ENCODE results near the gene SSBP3. TPM values are rescaled to one million over a fixed set of nuclear protein-coding genes. Genes with fewer than 3 reads are reported as not detected.

The SSBP3 gene
- total and polyA plus RNA-seq, 2 of the 13 experiments (the other 11 are each of a cell fraction or from before 2014, with no cell fraction given) = 8.5 to 17.6 TPM

DNA sequence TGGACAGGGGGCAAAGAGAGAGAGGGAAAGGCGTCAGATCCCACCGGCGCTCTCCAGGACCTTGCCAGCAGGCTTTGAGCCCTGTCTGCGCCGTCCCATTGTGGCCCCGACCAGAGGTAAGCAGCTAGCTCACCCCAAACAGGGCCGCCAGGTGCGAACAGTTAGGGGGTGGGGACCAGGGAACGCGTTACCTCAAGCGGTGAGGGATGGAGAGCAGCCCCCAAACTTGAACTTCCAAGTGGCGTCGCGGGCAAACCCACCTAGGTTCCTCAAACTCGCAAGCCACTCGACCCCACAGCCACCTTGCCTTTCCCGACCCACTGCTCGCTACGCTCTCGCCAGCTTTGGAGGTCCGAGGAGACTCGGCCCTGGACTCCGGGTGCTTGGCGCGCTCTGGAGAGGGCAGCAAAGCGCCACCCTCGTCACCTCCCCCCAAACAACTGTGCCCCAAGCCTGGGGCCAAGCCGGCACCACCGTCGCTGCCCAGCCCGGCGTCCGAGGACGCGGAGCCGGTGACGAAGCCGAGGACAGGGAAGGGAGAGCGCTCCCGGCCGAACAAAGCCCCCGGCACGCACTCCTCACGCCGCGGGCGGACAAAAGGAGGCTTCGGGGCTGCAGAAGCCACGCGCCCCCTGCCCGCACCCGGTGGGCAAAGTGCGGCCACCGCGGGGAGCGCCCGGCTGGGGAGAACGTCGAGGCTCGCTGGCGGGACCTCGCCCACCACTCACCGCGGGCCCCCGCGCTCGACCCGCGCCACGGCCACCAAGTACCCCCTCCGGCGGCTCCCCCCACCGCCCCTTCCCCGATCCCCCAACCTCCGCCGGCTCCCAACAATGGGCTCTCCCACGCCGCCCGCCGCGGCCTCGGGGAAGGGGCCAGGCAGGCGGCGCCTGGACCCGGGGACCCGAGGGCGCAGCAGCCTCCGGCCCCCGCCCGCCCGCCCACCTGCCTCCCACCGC, 976 bp downstream of the SSBP3 start (continued):
- TF ChIP-seq, protein P1, sequence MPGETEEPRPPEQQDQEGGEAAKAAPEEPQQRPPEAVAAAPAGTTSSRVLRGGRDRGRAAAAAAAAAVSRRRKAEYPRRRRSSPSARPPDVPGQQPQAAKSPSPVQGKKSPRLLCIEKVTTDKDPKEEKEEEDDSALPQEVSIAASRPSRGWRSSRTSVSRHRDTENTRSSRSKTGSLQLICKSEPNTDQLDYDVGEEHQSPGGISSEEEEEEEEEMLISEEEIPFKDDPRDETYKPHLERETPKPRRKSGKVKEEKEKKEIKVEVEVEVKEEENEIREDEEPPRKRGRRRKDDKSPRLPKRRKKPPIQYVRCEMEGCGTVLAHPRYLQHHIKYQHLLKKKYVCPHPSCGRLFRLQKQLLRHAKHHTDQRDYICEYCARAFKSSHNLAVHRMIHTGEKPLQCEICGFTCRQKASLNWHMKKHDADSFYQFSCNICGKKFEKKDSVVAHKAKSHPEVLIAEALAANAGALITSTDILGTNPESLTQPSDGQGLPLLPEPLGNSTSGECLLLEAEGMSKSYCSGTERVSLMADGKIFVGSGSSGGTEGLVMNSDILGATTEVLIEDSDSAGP (CRISPR knock-in tag; IDR thresholded peaks at IDR 0.05; ENCODE audit: borderline replicate concordance) = peak; percentile 26; the same call in 1 of the 2 replicates
- TF ChIP-seq DNMT1 (CRISPR knock-in tag; IDR thresholded peaks at IDR 0.05) = 0 out of 2 replicates have a peak, but pooled peaks have one; percentile 11
- TF ChIP-seq HNRNPLL (IDR thresholded peaks at IDR 0.05; ENCODE audit: low read depth, low read length, poor library complexity, severe bottlenecking) = peak; percentile 32
- 0 out of 2 replicates have a peak, but pooled peaks have one; percentile 50 for TF ChIP-seq ZNF232 (CRISPR knock-in tag; IDR thresholded peaks at IDR 0.05; ENCODE audit: borderline replicate concordance)
- TF ChIP-seq, protein P2, sequence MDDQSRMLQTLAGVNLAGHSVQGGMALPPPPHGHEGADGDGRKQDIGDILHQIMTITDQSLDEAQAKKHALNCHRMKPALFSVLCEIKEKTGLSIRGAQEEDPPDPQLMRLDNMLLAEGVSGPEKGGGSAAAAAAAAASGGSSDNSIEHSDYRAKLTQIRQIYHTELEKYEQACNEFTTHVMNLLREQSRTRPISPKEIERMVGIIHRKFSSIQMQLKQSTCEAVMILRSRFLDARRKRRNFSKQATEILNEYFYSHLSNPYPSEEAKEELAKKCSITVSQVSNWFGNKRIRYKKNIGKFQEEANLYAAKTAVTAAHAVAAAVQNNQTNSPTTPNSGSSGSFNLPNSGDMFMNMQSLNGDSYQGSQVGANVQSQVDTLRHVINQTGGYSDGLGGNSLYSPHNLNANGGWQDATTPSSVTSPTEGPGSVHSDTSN (CRISPR knock-in tag; IDR thresholded peaks at IDR 0.05; ENCODE audit: borderline replicate concordance) = peak; percentile 47; the same call in 1 of the 2 replicates
- TF ChIP-seq ZNF777 (CRISPR knock-in tag; IDR thresholded peaks at IDR 0.05) = peak; percentile 89
- TF ChIP-seq STAG1 (CRISPR knock-in tag; IDR thresholded peaks at IDR 0.05) = peak; percentile 42
- peak; percentile 36; the same call in 1 of the 2 replicates for TF ChIP-seq IRF2 (CRISPR knock-in tag; IDR thresholded peaks at IDR 0.05)
- peak; percentile 47 for TF ChIP-seq PHF8 (CRISPR knock-in tag; IDR thresholded peaks at IDR 0.05)
- no peak for TF ChIP-seq HDAC1 (CRISPR knock-in tag; IDR thresholded peaks at IDR 0.05)
- TF ChIP-seq, protein P3, sequence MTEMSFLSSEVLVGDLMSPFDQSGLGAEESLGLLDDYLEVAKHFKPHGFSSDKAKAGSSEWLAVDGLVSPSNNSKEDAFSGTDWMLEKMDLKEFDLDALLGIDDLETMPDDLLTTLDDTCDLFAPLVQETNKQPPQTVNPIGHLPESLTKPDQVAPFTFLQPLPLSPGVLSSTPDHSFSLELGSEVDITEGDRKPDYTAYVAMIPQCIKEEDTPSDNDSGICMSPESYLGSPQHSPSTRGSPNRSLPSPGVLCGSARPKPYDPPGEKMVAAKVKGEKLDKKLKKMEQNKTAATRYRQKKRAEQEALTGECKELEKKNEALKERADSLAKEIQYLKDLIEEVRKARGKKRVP (CRISPR knock-in tag; IDR thresholded peaks at IDR 0.05) = no peak
- TF ChIP-seq ZNF598 (CRISPR knock-in tag; IDR thresholded peaks at IDR 0.05; ENCODE audit: borderline replicate concordance) = 0 out of 2 replicates have a peak, but pooled peaks have one; percentile 59
- TF ChIP-seq, protein P4, sequence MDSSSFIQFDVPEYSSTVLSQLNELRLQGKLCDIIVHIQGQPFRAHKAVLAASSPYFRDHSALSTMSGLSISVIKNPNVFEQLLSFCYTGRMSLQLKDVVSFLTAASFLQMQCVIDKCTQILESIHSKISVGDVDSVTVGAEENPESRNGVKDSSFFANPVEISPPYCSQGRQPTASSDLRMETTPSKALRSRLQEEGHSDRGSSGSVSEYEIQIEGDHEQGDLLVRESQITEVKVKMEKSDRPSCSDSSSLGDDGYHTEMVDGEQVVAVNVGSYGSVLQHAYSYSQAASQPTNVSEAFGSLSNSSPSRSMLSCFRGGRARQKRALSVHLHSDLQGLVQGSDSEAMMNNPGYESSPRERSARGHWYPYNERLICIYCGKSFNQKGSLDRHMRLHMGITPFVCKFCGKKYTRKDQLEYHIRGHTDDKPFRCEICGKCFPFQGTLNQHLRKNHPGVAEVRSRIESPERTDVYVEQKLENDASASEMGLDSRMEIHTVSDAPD (CRISPR knock-in tag; IDR thresholded peaks at IDR 0.05) = no peak
- TF ChIP-seq, protein P5, sequence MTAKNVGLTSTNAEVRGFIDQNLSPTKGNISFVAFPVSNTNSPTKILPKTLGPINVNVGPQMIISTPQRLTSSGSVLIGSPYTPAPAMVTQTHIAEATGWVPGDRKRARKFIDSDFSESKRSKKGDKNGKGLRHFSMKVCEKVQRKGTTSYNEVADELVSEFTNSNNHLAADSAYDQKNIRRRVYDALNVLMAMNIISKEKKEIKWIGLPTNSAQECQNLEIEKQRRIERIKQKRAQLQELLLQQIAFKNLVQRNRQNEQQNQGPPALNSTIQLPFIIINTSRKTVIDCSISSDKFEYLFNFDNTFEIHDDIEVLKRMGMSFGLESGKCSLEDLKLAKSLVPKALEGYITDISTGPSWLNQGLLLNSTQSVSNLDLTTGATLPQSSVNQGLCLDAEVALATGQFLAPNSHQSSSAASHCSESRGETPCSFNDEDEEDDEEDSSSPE (CRISPR knock-in tag; IDR thresholded peaks at IDR 0.05) = 0 out of 2 replicates have a peak, but pooled peaks have one; percentile 21
- TF ChIP-seq ASH2L (IDR thresholded peaks at IDR 0.05; ENCODE audit: insufficient read length, low read depth, low read length) = peak; percentile 42
- TF ChIP-seq, protein P6, sequence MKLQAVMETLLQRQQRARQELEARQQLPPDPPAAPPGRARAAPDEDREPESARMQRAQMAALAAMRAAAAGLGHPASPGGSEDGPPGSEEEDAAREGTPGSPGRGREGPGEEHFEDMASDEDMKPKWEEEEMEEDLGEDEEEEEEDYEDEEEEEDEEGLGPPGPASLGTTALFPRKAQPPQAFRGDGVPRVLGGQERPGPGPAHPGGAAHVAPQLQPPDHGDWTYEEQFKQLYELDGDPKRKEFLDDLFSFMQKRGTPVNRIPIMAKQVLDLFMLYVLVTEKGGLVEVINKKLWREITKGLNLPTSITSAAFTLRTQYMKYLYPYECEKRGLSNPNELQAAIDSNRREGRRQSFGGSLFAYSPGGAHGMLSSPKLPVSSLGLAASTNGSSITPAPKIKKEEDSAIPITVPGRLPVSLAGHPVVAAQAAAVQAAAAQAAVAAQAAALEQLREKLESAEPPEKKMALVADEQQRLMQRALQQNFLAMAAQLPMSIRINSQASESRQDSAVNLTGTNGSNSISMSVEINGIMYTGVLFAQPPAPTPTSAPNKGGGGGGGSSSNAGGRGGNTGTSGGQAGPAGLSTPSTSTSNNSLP (IDR thresholded peaks at IDR 0.05; ENCODE audit: low read depth, low read length) = no peak
- no peak for TF ChIP-seq ZNF619 (CRISPR knock-in tag; IDR thresholded peaks at IDR 0.05)
- TF ChIP-seq TGIF2 (CRISPR knock-in tag; IDR thresholded peaks at IDR 0.05) = no peak
- 0 out of 2 replicates have a peak, but pooled peaks have one; percentile 56 for TF ChIP-seq ZNF549 (CRISPR knock-in tag; IDR thresholded peaks at IDR 0.05)
